ENCODE results near the gene BOK.
"Not testable (repeated sequence)": the region's sequence is repeated elsewhere in the genome, so short reads cannot be mapped to it uniquely, and the experiment has no call there.

Gene BOK, protein sequence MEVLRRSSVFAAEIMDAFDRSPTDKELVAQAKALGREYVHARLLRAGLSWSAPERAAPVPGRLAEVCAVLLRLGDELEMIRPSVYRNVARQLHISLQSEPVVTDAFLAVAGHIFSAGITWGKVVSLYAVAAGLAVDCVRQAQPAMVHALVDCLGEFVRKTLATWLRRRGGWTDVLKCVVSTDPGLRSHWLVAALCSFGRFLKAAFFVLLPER

DNA sequence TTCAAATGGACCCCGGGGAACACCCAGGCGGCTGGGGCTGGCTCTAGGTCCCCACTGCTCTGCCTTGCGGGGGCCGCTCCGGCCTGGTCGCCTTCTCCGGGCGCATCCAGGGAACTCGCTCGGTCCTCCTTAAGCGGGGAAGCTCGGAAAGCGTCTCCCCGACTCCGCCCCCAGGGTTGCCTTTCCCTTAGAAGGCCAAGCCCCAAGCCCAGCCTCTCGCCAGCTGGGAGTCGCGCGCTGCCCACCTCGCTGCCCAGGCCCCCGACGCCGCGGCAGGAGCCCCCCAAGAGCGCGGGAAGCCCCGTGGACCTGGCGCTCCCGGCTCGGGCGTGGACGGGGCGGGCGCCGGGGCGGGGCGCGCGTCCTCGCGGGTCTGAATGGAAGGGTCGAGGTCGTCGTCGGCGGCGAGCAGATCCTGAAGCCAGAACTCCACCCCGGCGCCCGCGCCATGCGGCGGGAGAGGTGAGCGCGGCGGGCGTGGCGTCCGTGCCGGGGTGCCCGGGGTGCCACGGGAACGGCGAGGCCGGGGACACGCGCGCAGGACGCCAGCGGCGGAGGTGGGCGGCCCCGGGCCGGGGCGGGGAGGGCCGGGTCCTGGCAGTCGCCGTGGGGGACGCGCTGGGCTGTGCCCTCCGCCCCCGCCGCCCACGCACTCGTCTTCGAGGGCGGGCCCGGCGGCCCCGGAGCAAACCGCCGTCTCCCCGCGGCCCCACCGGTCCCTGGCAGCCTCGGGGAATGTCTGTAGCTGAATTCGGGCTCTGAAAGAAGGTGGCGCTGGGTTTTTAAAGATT, at the start of gene BOK:
TSS of gene BOK (plus strand) at position 214 of the 791 bp plus-strand sequence. CDS start 739 bp downstream, outside the sequence.
- DNase-seq (ENCODE audit: low spot score) = peak; percentile 84

DNA sequence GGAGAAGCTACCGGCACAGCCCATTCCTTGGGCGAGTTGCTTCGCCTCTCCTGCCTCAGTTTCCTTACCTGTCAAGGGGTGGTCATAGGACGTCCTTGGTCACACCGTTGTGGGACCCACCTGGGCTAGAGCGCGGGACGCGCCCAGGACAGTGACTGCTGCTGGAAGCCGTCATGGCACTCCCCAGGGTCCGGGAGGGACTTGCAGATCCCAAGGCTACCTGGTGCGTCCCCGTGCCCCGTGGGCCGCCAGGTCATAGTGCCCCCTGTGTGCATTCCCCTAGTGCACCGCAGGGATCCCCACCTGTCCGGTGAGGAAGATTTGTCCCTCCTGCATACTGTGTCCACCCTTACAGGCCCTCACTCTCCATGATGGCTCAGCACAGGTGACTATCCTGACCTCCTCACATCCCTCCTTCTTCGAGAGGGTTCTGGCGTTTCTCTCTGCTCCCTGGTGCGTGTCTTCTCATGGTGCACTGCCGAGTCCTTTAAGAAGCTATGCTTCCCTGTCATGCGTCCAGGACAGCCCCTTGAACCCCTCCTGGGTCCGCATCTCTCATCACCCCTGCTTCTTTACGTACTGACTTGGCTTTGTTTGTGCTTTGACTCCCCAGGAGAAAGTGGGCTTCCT, 49.3 kb upstream of the BOK start:
- no peak for DNase-seq (ENCODE audit: low spot score)

GRCh38 chr2:241511091-241511741, 47.3 kb upstream of the BOK start:
- DNase-seq (ENCODE audit: low spot score) = no peak

- DNase-seq (ENCODE audit: low spot score) = no peak
These were observed 44.0 kb upstream of the BOK start for GRCh38 chr2:241514553-241514952.

DNA sequence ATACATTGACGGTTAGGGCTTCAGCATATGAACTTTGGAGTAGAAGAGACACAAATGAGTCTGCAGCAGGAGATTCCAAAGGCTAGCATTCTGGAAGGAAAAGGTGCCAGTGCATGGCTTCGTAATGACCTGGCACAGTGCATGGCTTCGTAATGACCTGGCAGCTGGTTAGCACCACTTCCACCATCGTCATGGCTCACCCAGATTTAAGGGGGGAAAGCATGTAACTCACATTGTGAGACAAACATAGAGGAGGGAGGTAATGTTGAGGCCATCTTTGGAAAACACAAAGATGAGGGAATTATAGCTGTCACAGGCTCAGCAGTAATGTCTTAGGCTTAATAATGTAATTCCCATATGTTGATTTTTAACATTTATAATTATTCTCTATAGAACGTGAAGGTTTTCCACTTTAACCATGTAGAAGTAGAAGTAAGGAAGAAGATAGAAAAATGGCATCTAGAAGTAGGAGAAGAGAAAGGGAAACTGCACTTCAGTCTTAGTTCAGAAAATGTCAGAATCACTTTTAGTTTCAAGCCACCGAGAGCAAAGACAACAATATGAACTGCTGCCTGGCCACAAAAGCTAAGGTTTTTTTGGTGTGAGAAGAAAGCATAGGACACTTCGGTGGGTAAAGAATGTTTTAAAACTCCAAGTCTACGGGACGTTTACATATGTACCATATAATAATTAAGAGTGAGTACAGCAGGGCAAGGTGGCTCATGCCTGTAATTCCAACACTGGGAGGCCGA, 43.4 kb upstream of the BOK start:
- no peak for DNase-seq (ENCODE audit: low spot score)

- DNase-seq (ENCODE audit: low spot score) = no peak
These were observed 42.0 kb upstream of the BOK start for GRCh38 chr2:241516520-241516965.

DNA sequence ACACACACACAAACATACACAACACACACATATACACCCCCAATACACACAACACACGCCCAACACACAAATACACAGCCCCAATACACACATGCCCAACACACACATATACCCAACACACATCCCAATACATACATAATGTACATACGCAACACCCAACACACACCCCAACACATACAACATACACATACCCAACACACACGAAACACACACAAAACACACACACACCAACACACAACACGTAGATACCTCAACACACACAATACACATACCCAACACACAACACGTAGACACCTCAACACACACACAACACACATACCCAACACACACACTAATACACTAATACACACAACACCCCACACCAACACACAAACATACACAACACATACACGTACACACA, 41.2 kb upstream of the BOK start:
- DNase-seq (ENCODE audit: low spot score) = no peak

DNA sequence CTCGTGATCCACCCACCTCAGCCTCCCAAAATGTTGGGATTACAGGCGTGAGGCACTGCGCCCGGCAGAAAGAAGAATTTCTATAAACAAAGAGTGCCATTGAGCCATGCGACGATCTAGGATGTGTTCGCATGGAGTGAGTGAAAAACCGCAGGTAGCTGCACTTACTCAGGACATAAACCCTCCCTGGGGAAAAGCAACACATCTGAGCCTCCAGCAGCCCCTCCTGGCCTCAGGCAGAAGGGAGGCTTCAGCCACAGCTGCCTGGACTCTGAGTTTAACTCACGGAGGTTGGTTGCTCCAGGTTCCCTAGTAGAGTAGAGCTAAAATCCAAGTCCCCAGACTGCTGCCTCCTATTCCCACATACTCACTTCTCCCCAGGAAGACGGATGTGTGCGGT, 38.9 kb upstream of the BOK start:
- no peak for DNase-seq (ENCODE audit: low spot score)

DNA sequence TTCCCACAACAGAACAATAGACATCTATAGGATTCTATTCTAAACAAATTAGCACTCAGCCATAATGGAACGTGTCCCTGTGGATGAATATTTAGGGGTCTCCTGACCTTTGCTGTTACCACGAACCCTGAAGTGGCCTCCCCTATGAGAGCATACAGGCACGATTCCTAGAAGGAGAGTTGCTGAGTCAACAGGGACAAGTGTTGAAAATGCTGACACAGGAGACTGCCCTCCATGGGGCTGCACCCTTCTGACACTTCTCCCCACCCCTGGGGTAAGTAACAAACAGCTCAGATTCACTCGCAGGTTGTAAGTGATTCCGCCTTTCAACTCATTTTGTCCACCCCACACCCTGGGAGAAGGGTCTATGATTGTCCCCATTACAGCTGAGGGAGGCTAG, 36.1 kb upstream of the BOK start:
- no peak for DNase-seq (ENCODE audit: low spot score)

DNA sequence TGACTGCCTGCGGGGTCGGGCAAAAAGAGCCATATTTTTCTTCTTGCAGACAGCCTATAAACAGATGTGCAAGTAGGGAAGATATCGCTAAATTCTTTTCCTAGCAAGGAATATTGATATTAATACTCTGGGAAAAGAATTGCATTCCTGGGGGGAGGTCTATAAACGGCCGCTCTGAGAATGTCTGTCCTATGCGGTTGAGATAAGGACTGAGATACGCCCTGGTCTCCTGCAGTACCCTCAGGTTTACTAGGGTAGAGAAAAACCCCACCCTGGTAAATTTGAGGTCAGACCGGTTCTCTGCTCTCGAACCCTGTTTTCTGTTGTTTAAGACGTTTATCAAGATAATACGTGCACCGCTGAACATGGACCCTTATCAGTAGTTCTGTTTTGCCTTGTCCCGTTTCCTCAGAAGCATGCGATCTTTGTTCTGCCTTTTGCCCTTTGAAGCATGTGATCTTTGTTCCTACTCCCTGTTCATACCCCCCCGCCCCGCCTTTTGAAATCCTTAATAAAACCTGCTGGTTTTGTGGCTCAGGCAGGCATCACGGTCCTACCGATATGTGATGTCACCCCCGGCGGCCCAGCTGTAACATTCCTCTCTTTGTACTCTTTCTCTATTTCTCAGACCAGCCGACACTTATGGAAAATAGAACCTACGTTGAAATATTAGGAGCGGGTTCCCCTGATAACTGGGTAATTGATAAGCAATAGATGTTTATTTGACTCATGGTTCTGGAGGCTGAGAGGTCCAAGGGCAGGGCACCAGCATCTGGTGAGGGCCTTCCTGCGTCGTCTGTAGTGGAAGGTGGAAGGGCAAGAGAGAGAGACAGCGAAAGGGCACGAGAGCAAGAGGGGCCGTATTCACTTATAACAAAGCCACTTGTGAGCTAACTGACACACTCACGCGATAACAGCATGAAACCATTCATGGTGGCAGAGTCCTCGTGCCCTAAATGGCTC, 32.4 kb upstream of the BOK start:
- not testable (repeated sequence) for DNase-seq (ENCODE audit: low spot score)

- no peak for DNase-seq (ENCODE audit: low spot score)
These were observed 28.0 kb upstream of the BOK start for GRCh38 chr2:241530571-241530970.

- DNase-seq (ENCODE audit: low spot score) = no peak
These were observed 27.3 kb upstream of the BOK start for GRCh38 chr2:241531161-241531722.

DNA sequence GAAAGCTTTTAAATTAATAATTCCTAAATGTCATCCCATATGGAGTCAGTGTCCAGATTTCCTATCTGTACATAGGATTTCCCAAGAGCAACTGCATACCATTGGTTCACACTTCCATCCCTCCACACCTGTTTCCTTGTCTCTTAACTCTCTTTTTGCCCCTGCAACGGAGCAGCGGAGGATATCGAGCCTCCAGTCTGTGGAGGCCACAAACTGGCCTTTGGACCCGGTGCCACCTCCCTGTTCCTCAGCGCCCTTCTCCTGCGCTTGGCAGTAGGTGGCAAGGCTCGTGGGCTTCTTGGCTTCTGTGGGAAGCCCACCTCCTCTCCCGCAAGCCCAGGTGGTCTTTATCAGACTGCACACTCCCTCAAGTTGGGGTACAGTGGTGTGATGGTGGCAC, 26.4 kb upstream of the BOK start:
- DNase-seq (ENCODE audit: low spot score) = no peak

DNA sequence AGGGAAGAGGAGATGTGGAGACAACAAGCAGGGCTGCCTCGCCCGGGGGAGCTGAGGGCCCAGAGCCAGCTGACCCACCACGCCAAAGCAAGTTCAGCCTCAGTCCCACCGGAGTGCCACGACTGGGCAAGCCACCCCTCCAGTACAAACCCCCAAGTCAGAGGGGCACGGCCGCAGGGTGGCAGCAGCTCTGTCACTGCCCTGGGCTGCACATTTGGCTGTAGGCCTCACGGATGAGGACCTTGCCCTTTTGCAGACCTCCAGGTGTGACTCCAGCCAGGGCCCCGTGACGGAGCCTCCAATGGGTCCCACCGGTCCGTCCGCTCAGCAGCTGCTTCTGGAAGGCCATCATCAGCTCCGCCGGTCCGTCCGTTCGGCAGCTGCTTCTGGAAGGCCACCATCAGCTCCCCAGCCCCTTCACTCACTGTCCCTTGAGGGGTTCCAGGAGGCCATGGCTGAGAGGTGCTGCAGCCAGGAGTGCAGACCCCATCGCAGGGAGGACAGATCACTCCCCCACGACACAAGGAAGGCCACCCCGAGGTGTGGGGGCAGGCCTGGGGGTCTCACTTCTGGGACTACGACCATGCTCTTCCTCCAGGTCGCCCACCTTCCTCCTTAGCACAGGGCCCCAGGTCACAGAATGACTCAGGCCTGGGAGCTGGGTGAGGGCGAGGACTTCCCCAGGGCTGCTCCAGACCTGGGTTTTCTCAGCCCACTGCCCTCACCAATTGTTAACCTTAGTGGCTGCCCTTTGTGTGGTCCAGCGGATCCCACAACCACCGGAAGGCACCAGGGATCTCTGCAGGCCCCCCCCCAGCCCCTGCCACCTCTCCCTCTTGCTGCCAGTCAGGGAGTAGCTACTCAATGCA, 25.6 kb upstream of the BOK start:
- no peak for DNase-seq (ENCODE audit: low spot score)

DNA sequence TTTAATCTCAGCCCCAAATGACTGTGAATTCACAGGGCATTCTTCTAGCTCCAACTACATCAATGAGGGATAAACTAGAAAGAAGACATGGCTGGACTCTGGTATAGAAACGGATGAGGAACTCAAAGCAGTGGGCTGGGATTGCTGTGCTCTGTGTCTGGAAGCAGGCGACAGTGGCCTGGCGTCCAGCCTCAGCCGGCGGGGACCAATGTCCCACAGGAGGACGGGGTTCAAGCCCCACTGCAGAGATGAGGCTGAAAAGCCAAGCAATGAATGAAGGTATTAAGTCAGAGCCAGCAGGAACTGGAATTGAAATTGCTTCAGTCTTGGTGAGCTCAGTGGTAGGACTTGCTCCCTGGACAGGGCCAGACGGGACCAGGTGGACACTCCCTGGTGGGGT, 24.3 kb upstream of the BOK start:
- DNase-seq (ENCODE audit: low spot score) = no peak

DNA sequence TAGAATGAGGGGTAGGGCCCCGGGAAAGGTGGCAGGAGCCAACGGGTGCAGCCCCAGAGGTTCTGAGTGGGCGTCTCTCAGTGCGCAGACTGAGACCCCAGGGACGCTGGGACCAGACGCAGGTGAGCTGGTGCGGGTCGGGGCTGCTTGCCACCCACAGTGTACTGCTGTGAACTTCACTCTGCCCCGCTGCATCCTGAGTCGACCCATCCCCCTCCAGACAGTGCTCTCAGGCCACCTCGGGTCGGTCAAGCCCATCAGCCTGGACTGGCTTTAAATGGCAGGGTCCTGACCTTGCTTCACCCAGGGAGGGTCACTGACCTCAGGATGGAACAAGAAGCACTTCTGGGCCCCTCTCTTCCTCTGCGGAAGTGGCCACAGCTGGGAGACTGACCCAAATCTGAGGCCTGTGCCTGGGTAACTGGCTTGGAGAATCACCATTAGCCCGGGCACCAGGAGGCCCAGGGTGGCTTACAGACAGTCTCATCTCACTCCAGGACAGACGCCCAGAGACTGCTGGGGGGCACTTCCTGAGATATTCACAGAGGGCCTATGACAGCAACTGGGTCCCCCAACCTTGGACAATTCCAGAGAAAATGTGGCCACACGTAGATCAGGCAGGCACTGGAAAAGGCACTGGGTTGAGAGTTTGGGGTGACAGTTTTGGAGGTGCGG, 23.7 kb upstream of the BOK start:
- no peak for DNase-seq (ENCODE audit: low spot score)

- DNase-seq (ENCODE audit: low spot score) = no peak
These were observed 22.5 kb upstream of the BOK start for GRCh38 chr2:241535871-241536655.

All from pons (tissue), 1 donor.